K562 (cell line): ENCODE measurements around the gene CHD5. TPM values are rescaled to one million over a fixed set of nuclear protein-coding genes. Genes with fewer than 3 reads are reported as not detected.

ENCODE experiments used
- ATF1 ChIP-seq, 2 experiments: fragments of 450-650 bp in 1 of 2; IDR thresholded peaks; 2 replicates each; pipeline ENCODE4 v1.6.1; 2016; ENCODE audit warnings: missing compliant biosample characterization in 1 of 2, missing genetic modification characterization in 1 of 2
- BCLAF1 ChIP-seq, 2 experiments: fragments of 450-650 bp in 1 of 2; IDR thresholded peaks; 2 replicates each; pipeline ENCODE4 v1.6.1; 2011 to 2017; ENCODE audit warnings: low read depth in 2 of 2, antibody characterized with exemption in 1 of 2, borderline replicate concordance in 1 of 2, low read length in 1 of 2, mild to moderate bottlenecking in 1 of 2, mixed read lengths in 1 of 2; ENCODE audit not compliant: control insufficient read depth in 1 of 2
- CBFB ChIP-seq: sonication (generic); formaldehyde crosslinking; IDR thresholded peaks from 2 replicates; pipeline ENCODE4 v1.4.0; 2020; ENCODE audit warnings: mild to moderate bottlenecking, missing genetic modification reagents
- DIDO1 ChIP-seq: fragments of 450-650 bp; IDR thresholded peaks from 2 replicates; pipeline ENCODE4 v1.6.1; 2016; ENCODE audit warnings: low read depth, missing biosample characterization, missing genetic modification characterization
- GATA2 ChIP-seq: sonication (generic); formaldehyde crosslinking; IDR thresholded peaks from 2 replicates; pipeline ENCODE4 v1.4.0; 2020; ENCODE audit warnings: mild to moderate bottlenecking, missing genetic modification reagents
- HEY1 ChIP-seq: fragments of 250-450 bp; sonication (Bioruptor Pico); IDR thresholded peaks from 2 replicates; pipeline ENCODE4 v1.5.0; 2020; ENCODE audit warnings: mild to moderate bottlenecking, moderate library complexity, borderline replicate concordance
- JUN ChIP-seq, 2 experiments: sonication (generic) in 1 of 2; formaldehyde crosslinking in 1 of 2; IDR thresholded peaks; 2 replicates each; pipeline versions ENCODE4 v1.6.1 to v1.8.0; 2012 to 2022; ENCODE audit warnings: borderline replicate concordance in 2 of 2, mild to moderate bottlenecking in 2 of 2, improper control_type of control experiment in 1 of 2, low read depth in 1 of 2, low read length in 1 of 2, missing genetic modification reagents in 1 of 2
- KHSRP ChIP-seq: fragments of 450-650 bp; IDR thresholded peaks from 2 replicates; pipeline ENCODE4 v1.6.1; 2017
- MEF2A ChIP-seq: IDR thresholded peaks from 2 replicates; pipeline ENCODE4 v1.6.1; 2011; ENCODE audit warnings: low read depth, mild to moderate bottlenecking, low read length, moderate library complexity; ENCODE audit not compliant: control insufficient read depth
- MYC ChIP-seq, 2 experiments: fragments of 250-450 bp in 1 of 2; sonication (Bioruptor Pico) in 1 of 2; IDR thresholded peaks; 2 replicates each; pipeline versions ENCODE4 v1.5.1 to v1.6.1; 2012 to 2021; ENCODE audit warnings: low read depth in 2 of 2, borderline replicate concordance in 1 of 2, improper control_type of control experiment in 1 of 2, low read length in 1 of 2, mild to moderate bottlenecking in 1 of 2, moderate library complexity in 1 of 2
- NR2C1 ChIP-seq, 2 experiments: fragments of 450-650 bp; IDR thresholded peaks; 2 replicates each; pipeline ENCODE4 v1.6.1; 2017; ENCODE audit warnings: mild to moderate bottlenecking in 2 of 2, antibody characterized with exemption in 1 of 2, inconsistent platforms in 1 of 2, missing compliant biosample characterization in 1 of 2, missing genetic modification characterization in 1 of 2
- POLR3G ChIP-seq: IDR thresholded peaks from 2 replicates; pipeline ENCODE4 v1.6.1; 2011; ENCODE audit not compliant: insufficient read length, insufficient replicate concordance; ENCODE audit errors: extremely low read depth
- SNRNP70 ChIP-seq: fragments of 200-400 bp; formaldehyde crosslinking; optimal IDR thresholded peaks from 2 replicates; pipeline ENCODE3; 2017; ENCODE audit warnings: low read depth, low read length
- TGIF2 ChIP-seq: sonication (generic); formaldehyde crosslinking; IDR thresholded peaks from 2 replicates; pipeline ENCODE4 v1.8.1; 2022; ENCODE audit warnings: mild to moderate bottlenecking, missing genetic modification reagents, moderate library complexity
- TRIM24 ChIP-seq, 2 experiments: fragments of 450-650 bp; IDR thresholded peaks; 2 replicates each; pipeline ENCODE4 v1.6.1; 2016
- ZNF212 ChIP-seq: fragments of 450-650 bp; formaldehyde crosslinking; IDR thresholded peaks from 2 replicates; pipeline ENCODE4 v1.4.0; 2020; ENCODE audit warnings: mild to moderate bottlenecking
- ZNF274 ChIP-seq: IDR thresholded peaks from 2 replicates; pipeline ENCODE4 v1.6.1; 2011; ENCODE audit warnings: low read depth, mild to moderate bottlenecking, low read length, moderate library complexity, borderline replicate concordance
- ZNF445 ChIP-seq: fragments of 250-450 bp; sonication (Bioruptor Pico); IDR thresholded peaks from 2 replicates; pipeline ENCODE4 v1.4.0; 2020; ENCODE audit warnings: low read depth, mild to moderate bottlenecking, moderate library complexity
- ZNF76 ChIP-seq: fragments of 250-450 bp; sonication (Bioruptor Pico); IDR thresholded peaks from 2 replicates; pipeline ENCODE4 v1.4.0; 2020; ENCODE audit warnings: mild to moderate bottlenecking, moderate library complexity, borderline replicate concordance
- ZNF764 ChIP-seq: fragments of 250-450 bp; sonication (Bioruptor Pico); IDR thresholded peaks from 2 replicates; pipeline ENCODE4 v1.4.0; 2020; ENCODE audit warnings: low read depth, mild to moderate bottlenecking, moderate library complexity
- ZZZ3 ChIP-seq: fragments of 450-650 bp; IDR thresholded peaks from 2 replicates; pipeline ENCODE4 v1.6.1; 2016; ENCODE audit warnings: antibody characterized with exemption, mild to moderate bottlenecking, moderate library complexity
- polyA plus RNA-seq, 8 experiments: library from polyadenylated mRNA; depleted of rRNA in 4 of 8; stranded (reverse) in 5 of 8; unstranded in 3 of 8; fragments of >200 nt; fragmentation: Nextera tagmentation in 2 of 8; fragmentation: Illumina TruSeq in 1 of 8; extraction: Ambion mirVana in 2 of 8; extraction: Trizol in 1 of 8; gene quantifications; 2 replicates each; pipeline versions ENCODE4 v1.2.1 to v1.2.3, GENCODE V29; 2011 to 2014; ENCODE audit warnings: inconsistent platforms in 1 of 8, missing spikeins in 1 of 8
- total RNA-seq, 7 experiments: library from RNA; depleted of rRNA in 6 of 7; stranded (reverse); fragments of >200 nt in 6 of 7; fragmentation: Illumina TruSeq in 2 of 7; extraction: Trizol in 2 of 7; gene quantifications; 2 replicates each; pipeline versions ENCODE4 v1.2.1 to v1.2.3, GENCODE V29; 2011 to 2021; ENCODE audit warnings: low replicate concordance in 1 of 7
- TF ChIP-seq, protein P1 (sequence below): fragments of 250-450 bp; sonication (Bioruptor Pico); IDR thresholded peaks from 2 replicates; pipeline ENCODE4 v1.8.0; 2021; ENCODE audit warnings: moderate library complexity, mild to moderate bottlenecking, inconsistent platforms

The CHD5 gene
- total and polyA plus RNA-seq, 9 of the 15 experiments (the other 6 are each of a cell fraction or from before 2014, with no cell fraction given): 0.03 to 0.52 (median 0.11) TPM; not detected in 2

DNA sequence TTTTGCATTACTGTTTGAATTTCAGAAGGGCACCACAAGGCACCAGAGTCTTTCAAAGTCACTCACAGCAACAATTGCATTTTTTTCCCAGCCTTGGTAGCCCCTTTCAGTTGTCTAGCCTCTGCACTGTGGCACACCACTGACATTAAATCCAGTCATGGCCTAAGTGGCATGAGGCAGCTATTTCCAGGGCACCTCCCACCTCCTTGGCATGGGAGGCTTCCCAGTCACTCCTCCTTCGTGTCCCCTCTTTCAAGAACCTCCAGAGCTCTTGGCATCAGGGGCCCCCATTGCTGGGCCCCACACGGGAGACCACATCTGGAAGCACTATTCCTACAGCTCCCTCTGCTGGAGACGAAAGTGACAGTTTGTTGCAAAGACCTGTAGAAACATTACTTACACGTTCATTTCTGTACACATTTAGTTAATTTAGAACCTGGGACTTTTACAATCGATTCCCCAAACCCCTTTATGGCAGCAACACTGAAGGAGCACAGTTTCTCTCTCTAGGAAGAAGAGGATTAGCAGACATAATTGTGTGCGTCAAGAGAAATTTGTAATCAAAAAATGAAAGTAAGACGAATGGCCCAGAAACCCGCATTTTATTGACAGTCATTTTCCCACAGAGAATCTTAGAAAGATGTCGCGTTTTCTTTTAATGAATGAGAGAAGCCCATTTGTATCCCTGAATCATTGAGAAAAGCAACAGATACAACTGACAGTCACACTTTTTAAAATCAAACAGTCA is 5.7 kb upstream of the CHD5 start (continued):
- TF ChIP-seq SNRNP70: no peak
- no peak for TF ChIP-seq ZNF445 (CRISPR knock-in tag)
- TF ChIP-seq ZNF274: no peak
- TF ChIP-seq DIDO1 (tag): no peak
- peak; percentile 37; the same call in 1 of the 2 replicates for TF ChIP-seq ZZZ3
- no peak for TF ChIP-seq TGIF2 (CRISPR knock-in tag)
- no peak for TF ChIP-seq KHSRP
- TF ChIP-seq ZNF212: no peak
- no peak for TF ChIP-seq GATA2 (CRISPR knock-in tag)
- TF ChIP-seq BCLAF1 (IDR thresholded peaks at IDR 0.05; ENCODE audit: borderline replicate concordance in 1 of 2, control insufficient read depth in 1 of 2, low read depth in 2 of 2, low read length in 1 of 2): 0 out of 4 replicates have a peak, but pooled peaks of 1 of the 2 experiments have one; percentile 66
- TF ChIP-seq, protein P1, sequence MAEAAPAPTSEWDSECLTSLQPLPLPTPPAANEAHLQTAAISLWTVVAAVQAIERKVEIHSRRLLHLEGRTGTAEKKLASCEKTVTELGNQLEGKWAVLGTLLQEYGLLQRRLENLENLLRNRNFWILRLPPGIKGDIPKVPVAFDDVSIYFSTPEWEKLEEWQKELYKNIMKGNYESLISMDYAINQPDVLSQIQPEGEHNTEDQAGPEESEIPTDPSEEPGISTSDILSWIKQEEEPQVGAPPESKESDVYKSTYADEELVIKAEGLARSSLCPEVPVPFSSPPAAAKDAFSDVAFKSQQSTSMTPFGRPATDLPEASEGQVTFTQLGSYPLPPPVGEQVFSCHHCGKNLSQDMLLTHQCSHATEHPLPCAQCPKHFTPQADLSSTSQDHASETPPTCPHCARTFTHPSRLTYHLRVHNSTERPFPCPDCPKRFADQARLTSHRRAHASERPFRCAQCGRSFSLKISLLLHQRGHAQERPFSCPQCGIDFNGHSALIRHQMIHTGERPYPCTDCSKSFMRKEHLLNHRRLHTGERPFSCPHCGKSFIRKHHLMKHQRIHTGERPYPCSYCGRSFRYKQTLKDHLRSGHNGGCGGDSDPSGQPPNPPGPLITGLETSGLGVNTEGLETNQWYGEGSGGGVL (CRISPR knock-in tag): no peak
- no peak for TF ChIP-seq TRIM24 (IDR thresholded peaks at IDR 0.05)
- TF ChIP-seq NR2C1 (IDR thresholded peaks at IDR 0.05): 0 out of 2 replicates have a peak, but pooled peaks have one; percentile 13
- TF ChIP-seq NR2C1 (tag; IDR thresholded peaks at IDR 0.05): no peak
- TF ChIP-seq HEY1 (CRISPR knock-in tag): no peak
- TF ChIP-seq POLR3G: no peak
- TF ChIP-seq ZNF76 (CRISPR knock-in tag): no peak
- no peak for TF ChIP-seq CBFB (CRISPR knock-in tag)
- TF ChIP-seq MEF2A: no peak
- no peak for TF ChIP-seq ZNF764 (CRISPR knock-in tag)
- TF ChIP-seq JUN (IDR thresholded peaks at IDR 0.05; ENCODE audit: borderline replicate concordance, low read depth, low read length): no peak
- no peak for TF ChIP-seq JUN (CRISPR knock-in tag; IDR thresholded peaks at IDR 0.05; ENCODE audit: borderline replicate concordance)
- TF ChIP-seq MYC (IDR thresholded peaks at IDR 0.05; ENCODE audit: low read depth, low read length): no peak
- no peak for TF ChIP-seq MYC (CRISPR knock-in tag; IDR thresholded peaks at IDR 0.05; ENCODE audit: borderline replicate concordance, low read depth)
- no peak for TF ChIP-seq ATF1 (CRISPR knock-in tag; IDR thresholded peaks at IDR 0.05)
- no peak for TF ChIP-seq ATF1 (tag; IDR thresholded peaks at IDR 0.05)
